Keratinocyte (primary cell): ENCODE results near the gene PNMA6E. TPM values are rescaled to one million over a fixed set of nuclear protein-coding genes. Genes with fewer than 3 reads are reported as not detected.

ENCODE experiments used
- DNase-seq: peaks from one replicate; pipeline ENCODE4 v3.0.0-alpha.2; 2011; ENCODE audit warnings: low read depth, missing footprints, low spot score
- FAIRE-seq: peaks from 2 replicates; lab custom pipeline; 2011; peaks lifted over from hg19 to GRCh38; lab: Jason Lieb, UNC
- H2AFZ ChIP-seq: 2 replicates; pipeline ENCODE4 v1.6.0; 2012; ENCODE audit warnings: low read length, control low read depth, inconsistent platforms; ENCODE audit not compliant: control insufficient read depth
- H3K27ac ChIP-seq: 2 replicates; pipeline ENCODE4 v1.5.1; 2011; ENCODE audit warnings: low read length; ENCODE audit not compliant: control insufficient read depth, insufficient read depth
- H3K27me3 ChIP-seq: 3 replicates; pipeline ENCODE4 v1.6.0; 2011; ENCODE audit warnings: low read length; ENCODE audit not compliant: control insufficient read depth, insufficient read depth; ENCODE audit errors: extremely low read depth
- H3K36me3 ChIP-seq, 2 experiments: 2 replicates in 1 of 2; 3 replicates in 1 of 2; pipeline ENCODE4 v1.5.1; 2011; ENCODE audit warnings: low read length in 2 of 2, mild to moderate bottlenecking in 1 of 2; ENCODE audit not compliant: control insufficient read depth in 2 of 2, insufficient read depth in 2 of 2; ENCODE audit errors: extremely low read depth in 1 of 2
- H3K4me1 ChIP-seq: 3 replicates; pipeline ENCODE4 v1.5.1; 2011; ENCODE audit warnings: low read length; ENCODE audit not compliant: control insufficient read depth, insufficient read depth; ENCODE audit errors: extremely low read depth
- H3K4me2 ChIP-seq: 3 replicates; pipeline ENCODE4 v1.6.0; 2011; ENCODE audit warnings: low read depth, low read length; ENCODE audit not compliant: control insufficient read depth, insufficient read depth; ENCODE audit errors: extremely low read depth
- H3K4me3 ChIP-seq, 3 experiments: fragments of 200-600 bp in 1 of 3; sonication (generic) in 1 of 3; 2 replicates in 2 of 3; 3 replicates in 1 of 3; pipeline ENCODE4 v1.5.1; 2011 to 2016; ENCODE audit warnings: low read length in 3 of 3, mild to moderate bottlenecking in 3 of 3, control low read depth in 2 of 3, inconsistent platforms in 1 of 3, low read depth in 1 of 3, mixed read lengths in 1 of 3, mixed run types in 1 of 3, moderate library complexity in 1 of 3; ENCODE audit not compliant: control insufficient read depth in 2 of 3, insufficient read depth in 2 of 3; ENCODE audit errors: extremely low read depth in 1 of 3
- H3K79me2 ChIP-seq: 2 replicates; pipeline ENCODE4 v1.6.0; 2012; ENCODE audit warnings: low read length; ENCODE audit not compliant: control insufficient read depth, insufficient read depth
- H3K9ac ChIP-seq: 3 replicates; pipeline ENCODE4 v1.6.0; 2011; ENCODE audit warnings: low read length; ENCODE audit not compliant: control insufficient read depth, insufficient read depth; ENCODE audit errors: extremely low read depth
- H3K9me1 ChIP-seq: 3 replicates; pipeline ENCODE4 v1.6.0; 2011; ENCODE audit warnings: low read length; ENCODE audit not compliant: control insufficient read depth, insufficient read depth; ENCODE audit errors: extremely low read depth
- H3K9me3 ChIP-seq: 2 replicates; pipeline ENCODE4 v1.5.1; 2012; ENCODE audit warnings: low read depth, low read length; ENCODE audit not compliant: control insufficient read depth
- H4K20me1 ChIP-seq: 3 replicates; pipeline ENCODE4 v1.6.0; 2011; ENCODE audit warnings: low read length; ENCODE audit not compliant: control insufficient read depth, insufficient read depth; ENCODE audit errors: extremely low read depth
- EZH2 ChIP-seq: IDR thresholded peaks from one replicate; pipeline ENCODE4 v1.6.1; 2012; ENCODE audit warnings: inconsistent platforms, mild to moderate bottlenecking, low read length, moderate library complexity
- dilution Hi-C: fragments of 300-500 bp; cut with MboI; formaldehyde crosslinking; loops from one replicate; pipeline ENCODE4 v1.7.0; 2020; ENCODE audit warnings: low sequenced_read_pairs; ENCODE audit not compliant: extremely low pct_ligation_motif_present
- polyA plus RNA-seq, 5 experiments: library from polyadenylated mRNA; depleted of rRNA in 3 of 5; stranded (reverse) in 3 of 5; stranded (forward) in 1 of 5; unstranded in 1 of 5; fragments of >200 nt; gene quantifications; 1 replicate in 1 of 5; 2 replicates in 3 of 5; 3 replicates in 1 of 5; pipeline versions ENCODE4 v1.2.1 to v1.2.3, GENCODE V29; 2011 to 2012; ENCODE audit warnings: missing spikeins in 2 of 5, low read depth in 1 of 5, low replicate concordance in 1 of 5
- TF ChIP-seq, protein P1 (sequence below), 3 experiments: IDR thresholded peaks in 1 of 3; conservative IDR thresholded peaks in 1 of 3; optimal IDR thresholded peaks in 1 of 3; 2 replicates in 2 of 3; 3 replicates in 1 of 3; pipeline versions ENCODE3 to v1.5.1; 2011; ENCODE audit warnings: low read length in 3 of 3, mild to moderate bottlenecking in 3 of 3, moderate library complexity in 2 of 3, control low read depth in 1 of 3, inconsistent platforms in 1 of 3; ENCODE audit not compliant: insufficient read depth in 2 of 3; ENCODE audit errors: extremely low read depth in 1 of 3

PNMA6E gene
- polyA plus RNA-seq, 1 donor (not counting 4 experiments of a cell fraction or from before 2014, with no cell fraction given): not detected

DNA sequence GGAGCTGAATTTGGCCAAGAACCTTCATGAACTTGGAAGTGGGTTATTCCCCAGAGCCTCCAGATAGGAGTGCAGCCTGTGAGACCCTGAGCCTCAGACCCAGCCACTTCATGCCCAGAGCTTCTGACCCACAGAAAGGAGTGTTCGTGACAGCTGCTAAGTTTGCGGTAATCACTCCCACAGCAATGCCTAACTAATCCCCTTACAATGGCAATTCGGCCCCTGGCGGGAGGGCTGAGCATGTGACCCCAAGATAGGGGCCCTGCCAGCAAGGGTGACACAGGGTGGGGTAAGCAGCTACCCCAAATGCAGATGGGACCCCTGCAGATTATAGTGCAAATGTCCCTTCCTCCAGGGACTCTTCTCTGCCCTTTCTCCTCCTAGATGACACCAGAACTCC is 22.5 kb downstream of the PNMA6E start:
- Histone ChIP-seq H3K27ac (no peak overlapping the region), H3K9ac (no peak overlapping the region), H3K9me1 (no peaks in the 10 kb centered on the region), H3K4me3 (no peak overlapping the region), H4K20me1 (no peaks in the 10 kb centered on the region), H3K4me1 (no peaks in the 10 kb centered on the region), H3K9me3 (peaks cover 10% of the 10 kb centered on the region), H2AFZ (no peak overlapping the region), H3K79me2 (no peaks in the 10 kb centered on the region), H3K4me2 (no peak overlapping the region), H3K36me3 (no peaks in the 10 kb centered on the region), H3K27me3 (no peaks in the 10 kb centered on the region)
- no peak for DNase-seq
- no peak for FAIRE-seq
- dilution Hi-C loops: no loop called here
- TF ChIP-seq, protein P1, sequence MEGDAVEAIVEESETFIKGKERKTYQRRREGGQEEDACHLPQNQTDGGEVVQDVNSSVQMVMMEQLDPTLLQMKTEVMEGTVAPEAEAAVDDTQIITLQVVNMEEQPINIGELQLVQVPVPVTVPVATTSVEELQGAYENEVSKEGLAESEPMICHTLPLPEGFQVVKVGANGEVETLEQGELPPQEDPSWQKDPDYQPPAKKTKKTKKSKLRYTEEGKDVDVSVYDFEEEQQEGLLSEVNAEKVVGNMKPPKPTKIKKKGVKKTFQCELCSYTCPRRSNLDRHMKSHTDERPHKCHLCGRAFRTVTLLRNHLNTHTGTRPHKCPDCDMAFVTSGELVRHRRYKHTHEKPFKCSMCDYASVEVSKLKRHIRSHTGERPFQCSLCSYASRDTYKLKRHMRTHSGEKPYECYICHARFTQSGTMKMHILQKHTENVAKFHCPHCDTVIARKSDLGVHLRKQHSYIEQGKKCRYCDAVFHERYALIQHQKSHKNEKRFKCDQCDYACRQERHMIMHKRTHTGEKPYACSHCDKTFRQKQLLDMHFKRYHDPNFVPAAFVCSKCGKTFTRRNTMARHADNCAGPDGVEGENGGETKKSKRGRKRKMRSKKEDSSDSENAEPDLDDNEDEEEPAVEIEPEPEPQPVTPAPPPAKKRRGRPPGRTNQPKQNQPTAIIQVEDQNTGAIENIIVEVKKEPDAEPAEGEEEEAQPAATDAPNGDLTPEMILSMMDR (optimal IDR thresholded peaks at IDR 0.05 in 1 of 3, IDR thresholded peaks at IDR 0.05 in 1 of 3, conservative IDR thresholded peaks at IDR 0.05 in 1 of 3; ENCODE audit: extremely low read depth in 1 of 3, insufficient read depth in 2 of 3, low read length in 3 of 3): no peak
- TF ChIP-seq EZH2: no peak

DNA sequence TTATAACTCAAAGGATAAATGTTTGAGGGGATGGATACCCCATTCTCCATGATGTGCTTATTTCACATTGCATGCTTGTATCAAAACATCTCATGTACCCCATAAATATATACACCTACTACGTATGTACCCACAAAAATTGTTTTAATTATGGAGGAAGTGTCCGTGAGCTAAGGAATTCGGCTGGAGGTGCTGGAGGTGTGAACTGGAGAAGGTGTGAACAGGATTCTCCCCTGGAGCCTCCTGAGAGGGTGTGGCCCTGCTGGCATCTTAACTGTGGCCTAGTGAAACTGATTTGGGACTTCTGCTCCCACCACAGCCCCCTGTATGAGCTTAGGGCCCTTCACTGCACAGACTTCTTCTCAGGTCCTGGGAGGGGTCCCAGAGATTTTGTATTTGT is 23.4 kb downstream of the PNMA6E start:
- Histone ChIP-seq H3K4me3 (no peak overlapping the region), H4K20me1 (no peaks in the 10 kb centered on the region), H3K27me3 (no peaks in the 10 kb centered on the region), H2AFZ (no peak overlapping the region), H3K4me1 (no peaks in the 10 kb centered on the region), H3K9ac (no peak overlapping the region), H3K9me1 (no peaks in the 10 kb centered on the region), H3K79me2 (no peaks in the 10 kb centered on the region), H3K4me2 (no peak overlapping the region), H3K36me3 (no peaks in the 10 kb centered on the region), H3K27ac (no peak overlapping the region), H3K9me3 (peaks cover 4% of the 10 kb centered on the region)
- FAIRE-seq: no peak
- DNase-seq: no peak
- no peak for TF ChIP-seq EZH2
- TF ChIP-seq, protein P1 (optimal IDR thresholded peaks at IDR 0.05 in 1 of 3, IDR thresholded peaks at IDR 0.05 in 1 of 3, conservative IDR thresholded peaks at IDR 0.05 in 1 of 3; ENCODE audit: extremely low read depth in 1 of 3, insufficient read depth in 2 of 3, low read length in 3 of 3): no peak
- dilution Hi-C loops: no loop called here
